CD4-positive, alpha-beta T cell (primary cell): Measurements from ENCODE around the gene IFI27. TPM values are rescaled to one million over a fixed set of nuclear protein-coding genes. Genes with fewer than 3 reads are reported as not detected.

Source experiments
- ATAC-seq: fragments of 200-7000 bp; cut with Tn5 transposase; one replicate; pipeline ENCODE4 v1.10.0; 2022; ENCODE audit warnings: mild to moderate bottlenecking; ENCODE audit not compliant: poor library complexity
- CTCF ChIA-PET: fragments of 350-600 bp; sonication (Branson Sonifier 250); formaldehyde crosslinking; loops from one replicate; lab custom pipeline; 2021; ENCODE audit warnings: antibody characterized with exemption, inconsistent platforms; lab: Charles Lee
- POLR2A ChIA-PET: fragments of 350-600 bp; sonication (Branson Sonifier 250); formaldehyde crosslinking; loops from one replicate; lab custom pipeline; 2021; ENCODE audit warnings: antibody characterized with exemption, inconsistent platforms; lab: Charles Lee
- DNase-seq, 14 experiments: peaks; one replicate each; pipeline ENCODE4 v3.0.0-alpha.2; 2013 to 2020; ENCODE audit warnings: mixed read lengths in 2 of 14
- H3K27ac ChIP-seq, 2 donors: one replicate each; pipeline versions ENCODE4 v1.5.1 to v1.7.0; 2013; ENCODE audit warnings: low read length in 2 of 2, low read depth in 1 of 2, mild to moderate bottlenecking in 1 of 2
- H3K27me3 ChIP-seq, 2 experiments: 1 replicate in 1 of 2; 2 replicates in 1 of 2; pipeline versions ENCODE4 v1.6.1 to v1.7.0; 2013; ENCODE audit warnings: low read length in 2 of 2, control low read depth in 1 of 2, mild to moderate bottlenecking in 1 of 2, moderate library complexity in 1 of 2; ENCODE audit not compliant: insufficient read depth in 2 of 2, control insufficient read depth in 1 of 2
- H3K36me3 ChIP-seq: one replicate; pipeline ENCODE4 v1.6.1; 2013; ENCODE audit warnings: low read length, control low read depth; ENCODE audit not compliant: insufficient read depth
- H3K4me1 ChIP-seq: one replicate; pipeline ENCODE4 v1.6.1; 2013; ENCODE audit warnings: low read length, control low read depth; ENCODE audit not compliant: insufficient read depth
- H3K4me3 ChIP-seq: one replicate; pipeline ENCODE4 v1.5.1; 2013; ENCODE audit warnings: mild to moderate bottlenecking, low read length, moderate library complexity
- H3K9me3 ChIP-seq, 2 experiments: 1 replicate in 1 of 2; 2 replicates in 1 of 2; pipeline versions ENCODE4 v1.6.1 to v1.7.0; 2013; ENCODE audit warnings: low read length in 2 of 2, mild to moderate bottlenecking in 2 of 2, control low read depth in 1 of 2, moderate library complexity in 1 of 2; ENCODE audit not compliant: control insufficient read depth in 1 of 2, insufficient read depth in 1 of 2
- H3K27ac Mint-ChIP-seq: one replicate; pipeline ENCODE4 v1.8.0; 2020; ENCODE audit warnings: mixed read lengths
- H3K27me3 Mint-ChIP-seq: one replicate; pipeline ENCODE4 v1.8.0; 2021; ENCODE audit warnings: mixed read lengths
- H3K36me3 Mint-ChIP-seq: one replicate; pipeline ENCODE4 v1.8.0; 2021; ENCODE audit warnings: low read depth, mixed read lengths
- H3K4me1 Mint-ChIP-seq: one replicate; pipeline ENCODE4 v1.8.0; 2021; ENCODE audit warnings: low read depth, mixed read lengths
- H3K4me3 Mint-ChIP-seq: one replicate; pipeline ENCODE4 v1.8.0; 2020; ENCODE audit warnings: mild to moderate bottlenecking, mixed read lengths
- H3K9me3 Mint-ChIP-seq: one replicate; pipeline ENCODE4 v1.8.0; 2020; ENCODE audit warnings: mixed read lengths
- intact Hi-C, 2 experiments: fragments of 100-400 bp; cut with DNase I in 1 of 2; cut with micrococcal nuclease in 1 of 2; formaldehyde crosslinking; loops; one replicate each; pipeline versions ENCODE4 v1.15.1 to v1.9.0; 2023 to 2025; cut with DNase I, micrococcal nuclease
- total RNA-seq, 174 experiments: library from RNA in 2 of 174; stranded (reverse) in 2 of 174; gene quantifications; one replicate each; pipeline ENCODE4 v1.2.3 and lab custom pipeline; 2021 to 2026
- TF ChIP-seq, protein P1 (sequence below): fragments of 200-600 bp; IDR thresholded peaks from one replicate; pipeline ENCODE4 v1.8.0; 2022; ENCODE audit warnings: antibody characterized with exemption, mild to moderate bottlenecking

Gene IFI27
- total RNA-seq, 2 experiments from 2014 or later: 1.7 to 2.2 TPM

DNA sequence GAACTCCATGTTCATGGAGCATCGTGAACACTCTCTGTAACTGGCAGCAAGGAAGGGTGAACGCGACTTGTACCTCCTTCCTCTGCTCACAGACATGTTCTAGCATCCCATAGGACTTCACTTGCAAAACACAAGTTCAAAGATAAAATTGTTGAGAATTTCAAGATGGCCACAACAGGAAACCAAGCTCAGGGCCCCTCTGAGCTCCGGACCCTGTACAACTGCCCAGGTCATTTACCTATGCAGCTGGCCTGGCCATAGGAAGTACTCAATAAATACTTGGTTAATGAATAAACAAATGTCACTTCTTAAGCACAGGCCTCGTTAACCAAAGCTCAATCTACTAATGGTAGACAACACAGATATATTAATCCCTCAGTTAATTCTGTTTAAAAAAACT is 51.9 kb downstream of the IFI27 start:
- intact Hi-C loops: no loop called here
- H3K27me3 Mint-ChIP-seq: no peaks in the 10 kb centered on the region
- no peaks in the 10 kb centered on the region for H3K36me3 ChIP-seq
- H3K9me3 ChIP-seq: no peaks in the 10 kb centered on the region
- peak overlapping the region; percentile 67 for H3K27ac Mint-ChIP-seq
- TF ChIP-seq, protein P1, sequence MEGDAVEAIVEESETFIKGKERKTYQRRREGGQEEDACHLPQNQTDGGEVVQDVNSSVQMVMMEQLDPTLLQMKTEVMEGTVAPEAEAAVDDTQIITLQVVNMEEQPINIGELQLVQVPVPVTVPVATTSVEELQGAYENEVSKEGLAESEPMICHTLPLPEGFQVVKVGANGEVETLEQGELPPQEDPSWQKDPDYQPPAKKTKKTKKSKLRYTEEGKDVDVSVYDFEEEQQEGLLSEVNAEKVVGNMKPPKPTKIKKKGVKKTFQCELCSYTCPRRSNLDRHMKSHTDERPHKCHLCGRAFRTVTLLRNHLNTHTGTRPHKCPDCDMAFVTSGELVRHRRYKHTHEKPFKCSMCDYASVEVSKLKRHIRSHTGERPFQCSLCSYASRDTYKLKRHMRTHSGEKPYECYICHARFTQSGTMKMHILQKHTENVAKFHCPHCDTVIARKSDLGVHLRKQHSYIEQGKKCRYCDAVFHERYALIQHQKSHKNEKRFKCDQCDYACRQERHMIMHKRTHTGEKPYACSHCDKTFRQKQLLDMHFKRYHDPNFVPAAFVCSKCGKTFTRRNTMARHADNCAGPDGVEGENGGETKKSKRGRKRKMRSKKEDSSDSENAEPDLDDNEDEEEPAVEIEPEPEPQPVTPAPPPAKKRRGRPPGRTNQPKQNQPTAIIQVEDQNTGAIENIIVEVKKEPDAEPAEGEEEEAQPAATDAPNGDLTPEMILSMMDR: no peak
- ChIA-PET CTCF (interaction anchor here (1.0 kb wide), 1 partner anchor 26 kb away, joined by 3 read pairs; no protein-coding TSS in a partner anchor), POLR2A (interaction anchor here (1.1 to 4.4 kb wide), 4 partner anchors 12 to 204 kb away, joined by 4 to 27 read pairs (median 10); partner anchors contain the start of genes DDX24, IFI27L1 and PPP4R4)
- H3K4me3 Mint-ChIP-seq: no peak overlapping the region
- peaks cover 60% of the 10 kb centered on the region for H3K4me1 ChIP-seq
- no peak overlapping the region for H3K27ac ChIP-seq
- DNase-seq (no peak), ATAC-seq (no peak)
- H3K9me3 Mint-ChIP-seq: no peaks in the 10 kb centered on the region
- H3K4me3 ChIP-seq: no peak overlapping the region
- no peaks in the 10 kb centered on the region for H3K27me3 ChIP-seq
- H3K4me1 Mint-ChIP-seq: peaks cover 65% of the 10 kb centered on the region
- H3K36me3 Mint-ChIP-seq: no peaks in the 10 kb centered on the region

DNA sequence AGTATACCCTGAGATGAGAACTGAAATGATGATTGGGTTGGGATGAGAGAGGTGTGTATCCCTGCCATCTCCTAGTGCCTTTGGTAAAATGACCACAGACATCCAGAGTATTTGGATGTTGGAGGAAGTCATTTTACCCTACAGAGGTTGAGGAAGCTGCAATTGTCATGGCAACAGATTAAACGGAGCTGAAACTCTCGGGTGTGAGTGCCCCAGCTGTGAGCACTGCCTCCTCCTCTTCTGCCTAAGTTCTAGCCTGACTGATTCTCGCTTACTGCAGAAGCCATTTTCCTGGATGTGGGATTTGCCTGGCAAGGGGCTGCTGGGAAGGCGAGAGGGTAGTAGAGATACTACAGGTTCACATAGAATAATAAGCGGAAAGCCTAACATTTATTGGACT is 53.3 kb downstream of the IFI27 start:
- H3K4me3 ChIP-seq: no peak overlapping the region
- DNase-seq (peak in 1 of 14 experiments; percentile 46), ATAC-seq (peak; percentile 58)
- Mint-ChIP-seq H3K27ac (peak overlapping the region; percentile 60), H3K36me3 (no peaks in the 10 kb centered on the region), H3K4me1 (peaks cover 52% of the 10 kb centered on the region), H3K27me3 (no peaks in the 10 kb centered on the region), H3K9me3 (no peaks in the 10 kb centered on the region), H3K4me3 (no peak overlapping the region)
- H3K4me1 ChIP-seq: peaks cover 47% of the 10 kb centered on the region
- no peaks in the 10 kb centered on the region for H3K27me3 ChIP-seq
- intact Hi-C loops: no loop called here
- ChIA-PET CTCF (interaction anchor here (1.0 kb wide), 1 partner anchor 17 kb away, joined by 3 read pairs; no protein-coding TSS in a partner anchor), POLR2A (interaction anchor here (0.7 to 4.4 kb wide), 2 partner anchors 11 kb away, joined by 3 to 27 read pairs; partner anchors contain the start of gene PPP4R4)
- H3K9me3 ChIP-seq: no peaks in the 10 kb centered on the region
- H3K36me3 ChIP-seq: no peaks in the 10 kb centered on the region
- TF ChIP-seq, protein P1: no peak
- no peak overlapping the region for H3K27ac ChIP-seq

DNA sequence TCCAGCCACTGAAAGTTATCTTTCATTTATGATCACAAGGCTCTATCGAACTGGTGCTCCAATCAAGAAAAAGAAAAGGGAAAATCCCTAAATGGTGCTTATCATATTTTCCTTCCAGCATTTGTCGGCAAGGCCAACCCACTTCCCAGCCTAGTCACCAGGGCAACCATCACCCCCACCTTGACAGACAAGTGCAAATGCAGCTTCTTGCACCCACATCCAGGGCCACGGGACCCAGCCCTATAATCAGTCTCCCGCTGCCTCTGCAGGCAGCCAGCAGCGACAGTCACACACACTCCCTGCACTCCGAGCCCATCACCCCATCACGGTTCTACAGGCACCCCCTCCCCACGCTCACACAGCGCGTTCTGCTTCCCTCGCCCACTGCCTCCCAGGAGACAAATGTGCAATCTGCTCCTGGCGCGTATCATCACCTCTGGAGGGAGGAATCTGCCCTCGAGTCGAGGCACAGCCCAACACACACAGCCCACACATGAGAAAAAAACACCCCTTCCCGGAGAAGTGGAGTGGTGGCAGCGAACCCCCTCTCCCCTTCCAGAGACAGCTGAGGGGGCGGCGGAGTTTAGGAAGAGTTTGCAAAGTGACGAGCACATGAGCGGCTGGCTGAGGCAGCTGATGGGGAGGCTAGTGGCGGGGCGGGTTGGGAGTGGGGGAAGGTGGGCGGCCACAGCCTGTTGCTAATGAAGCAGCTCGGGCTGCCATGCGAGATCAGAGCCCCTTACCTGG is 54.3 kb downstream of the IFI27 start:
- Mint-ChIP-seq H3K9me3 (no peaks in the 10 kb centered on the region), H3K4me3 (no peak overlapping the region), H3K27me3 (no peaks in the 10 kb centered on the region), H3K36me3 (no peaks in the 10 kb centered on the region), H3K4me1 (peaks cover 44% of the 10 kb centered on the region), H3K27ac (no peak overlapping the region)
- H3K27me3 ChIP-seq: no peaks in the 10 kb centered on the region
- TF ChIP-seq, protein P1: no peak
- ChIA-PET POLR2A (interaction anchor here (0.7 to 4.4 kb wide), 2 partner anchors 10 to 12 kb away, joined by 3 to 27 read pairs; partner anchors contain the start of gene PPP4R4), CTCF (interaction anchor here (1.0 kb wide), 1 partner anchor 16 kb away, joined by 3 read pairs; no protein-coding TSS in a partner anchor)
- H3K36me3 ChIP-seq: no peaks in the 10 kb centered on the region
- DNase-seq (no peak), ATAC-seq (no peak)
- no peak overlapping the region for H3K27ac ChIP-seq
- intact Hi-C loops: no loop called here
- H3K4me1 ChIP-seq: peaks cover 42% of the 10 kb centered on the region
- H3K9me3 ChIP-seq: no peaks in the 10 kb centered on the region
- no peak overlapping the region for H3K4me3 ChIP-seq
